HCT116 (cell line): ENCODE measurements around the gene ACE. TPM values are rescaled to one million over a fixed set of nuclear protein-coding genes. Genes with fewer than 3 reads are reported as not detected.

Source experiments
- ATAC-seq: fragments of 200-7000 bp; cut with Tn5 transposase; 2 replicates; pipeline ENCODE4 v1.9.1; 2020; ENCODE audit warnings: mild to moderate bottlenecking, moderate library complexity
- BruUV-seq: library from RNA; stranded (reverse); fragments of 400-500 nt; replicated peaks from 2 replicates; lab custom pipeline; 2021; lab: Mats Ljungman, UMichigan
- CTCF ChIA-PET: fragments of 300-600 bp; sonication (Branson Sonifier 250); formaldehyde crosslinking; loops from one replicate; lab custom pipeline; 2021; ENCODE audit warnings: antibody characterized with exemption; lab: Charles Lee
- POLR2A ChIA-PET: fragments of 300-600, 350-600 bp; sonication (Branson Sonifier 250); formaldehyde crosslinking; loops from one replicate; lab custom pipeline; 2021; ENCODE audit warnings: antibody characterized with exemption; lab: Charles Lee
- RAD21 ChIA-PET, 2 experiments: fragments of 300-600 bp; sonication (Branson Sonifier 250); formaldehyde crosslinking; loops; one replicate each; lab custom pipeline; 2023; ENCODE audit warnings: low total read pairs in 2 of 2; ENCODE audit not compliant: uncharacterized antibody in 2 of 2, unreplicated experiment in 2 of 2, low non-redundant PET in 1 of 2; lab: Charles Lee
- DNase-seq: peaks from one replicate; pipeline ENCODE4 v3.0.0-alpha.2; 2010; ENCODE audit warnings: low read depth, low spot score
- H2AFZ ChIP-seq: fragments of 200-600 bp; shearing (Covaris generic), sonication (generic); 2 replicates; pipeline ENCODE4 v1.6.1; 2017; ENCODE audit warnings: low read depth, mixed run types, mixed read lengths, antibody characterized with exemption, low read length; ENCODE audit not compliant: poor library complexity, severe bottlenecking
- H3K27ac ChIP-seq: 2 replicates; pipeline ENCODE4 v1.5.1; 2012; ENCODE audit warnings: low read depth, low read length
- H3K27me3 ChIP-seq: fragments of 200-600 bp; sonication (generic); 2 replicates; pipeline ENCODE4 v1.6.1; 2016; ENCODE audit warnings: mixed run types, low read length, mixed read lengths; ENCODE audit not compliant: insufficient read depth
- H3K36me3 ChIP-seq, 2 experiments: fragments of 200-500 bp in 1 of 2; fragments of 200-600 bp in 1 of 2; sonication (Bioruptor generic) in 1 of 2; sonication (generic) in 1 of 2; 2 replicates each; pipeline versions ENCODE4 v1.5.1 to v1.6.1; 2014 to 2016; ENCODE audit warnings: low read length in 2 of 2, inconsistent platforms in 1 of 2, mixed read lengths in 1 of 2, mixed run types in 1 of 2; ENCODE audit not compliant: insufficient read depth in 2 of 2, control insufficient read depth in 1 of 2
- H3K4me1 ChIP-seq, 2 experiments: fragments of 200-600 bp in 1 of 2; sonication (generic) in 1 of 2; 2 replicates each; pipeline versions ENCODE4 v1.5.1 to v1.6.1; 2012 to 2017; ENCODE audit warnings: low read length in 2 of 2, inconsistent platforms in 1 of 2, mild to moderate bottlenecking in 1 of 2, mixed read lengths in 1 of 2, mixed run types in 1 of 2, moderate library complexity in 1 of 2; ENCODE audit not compliant: insufficient read depth in 2 of 2, control insufficient read depth in 1 of 2
- H3K4me2 ChIP-seq: fragments of 200-600 bp; sonication (generic); 2 replicates; pipeline ENCODE4 v1.6.1; 2017; ENCODE audit warnings: mixed run types, low read length, mixed read lengths
- H3K4me3 ChIP-seq, 2 experiments: fragments of 200-600 bp in 1 of 2; sonication (generic) in 1 of 2; replicated peaks in 1 of 2; 2 replicates each; pipeline ENCODE4 v1.5.1; 2011 to 2016; ENCODE audit warnings: low read length in 2 of 2, control low read depth in 1 of 2, low read depth in 1 of 2, mild to moderate bottlenecking in 1 of 2, mixed read lengths in 1 of 2, mixed run types in 1 of 2
- H3K79me2 ChIP-seq: fragments of 200-600 bp; sonication (generic); 2 replicates; pipeline ENCODE4 v1.6.1; 2017; ENCODE audit warnings: mild to moderate bottlenecking, mixed run types, low read length, moderate library complexity, mixed read lengths; ENCODE audit not compliant: insufficient read depth
- H3K9ac ChIP-seq: fragments of 200-600 bp; sonication (generic); 2 replicates; pipeline ENCODE4 v1.6.1; 2016; ENCODE audit warnings: low read length, mixed read lengths
- H3K9me2 ChIP-seq: fragments of 200-600 bp; sonication (generic), shearing (Covaris generic); 2 replicates; pipeline ENCODE4 v1.6.1; 2017; ENCODE audit warnings: mixed run types, mild to moderate bottlenecking, moderate library complexity; ENCODE audit not compliant: insufficient read depth
- H3K9me3 ChIP-seq, 2 experiments: fragments of 200-500 bp in 1 of 2; fragments of 200-600 bp in 1 of 2; sonication (Bioruptor generic) in 1 of 2; sonication (generic) in 1 of 2; 2 replicates each; pipeline ENCODE4 v1.6.1; 2014 to 2017; ENCODE audit warnings: low read length in 2 of 2, mixed read lengths in 2 of 2, inconsistent platforms in 1 of 2, low read depth in 1 of 2, mild to moderate bottlenecking in 1 of 2, mixed run types in 1 of 2, moderate library complexity in 1 of 2; ENCODE audit not compliant: control insufficient read depth in 1 of 2, insufficient read depth in 1 of 2
- H4K20me1 ChIP-seq: fragments of 200-600 bp; sonication (generic), shearing (Covaris generic); 2 replicates; pipeline ENCODE4 v1.6.1; 2017; ENCODE audit warnings: mixed run types, mild to moderate bottlenecking, moderate library complexity; ENCODE audit not compliant: insufficient read depth
- ATF3 ChIP-seq: IDR thresholded peaks from 2 replicates; pipeline ENCODE4 v1.6.1; 2012
- CEBPB ChIP-seq: IDR thresholded peaks from 2 replicates; pipeline ENCODE4 v1.6.1; 2012; ENCODE audit warnings: low read depth
- EZH2 ChIP-seq: fragments of 200-600 bp; sonication (generic); IDR thresholded peaks from 2 replicates; pipeline ENCODE4 v1.6.1; 2017; ENCODE audit warnings: antibody characterized with exemption, mixed run types
- EZH2phosphoT487 ChIP-seq: fragments of 200-600 bp; IDR thresholded peaks from 2 replicates; pipeline ENCODE4 v1.6.1; 2018; ENCODE audit warnings: antibody characterized with exemption, borderline replicate concordance
- MAX ChIP-seq: IDR thresholded peaks from 2 replicates; pipeline ENCODE4 v1.6.1; 2012
- POLR2AphosphoS5 ChIP-seq: IDR thresholded peaks from 2 replicates; pipeline ENCODE4 v1.6.1; 2011; ENCODE audit warnings: mild to moderate bottlenecking, low read depth, low read length, moderate library complexity
- REST ChIP-seq: IDR thresholded peaks from 2 replicates; pipeline ENCODE4 v1.6.1; 2012; ENCODE audit warnings: low read depth
- SIN3A ChIP-seq: IDR thresholded peaks from 2 replicates; pipeline ENCODE4 v1.6.1; 2012; ENCODE audit warnings: low read depth
- YY1 ChIP-seq: IDR thresholded peaks from 2 replicates; pipeline ENCODE4 v1.6.1; 2011; ENCODE audit warnings: low read length, low read depth, moderate library complexity, mild to moderate bottlenecking; ENCODE audit not compliant: insufficient replicate concordance; ENCODE audit errors: extremely low read depth
- ZFX ChIP-seq: fragments of 450-650 bp; IDR thresholded peaks from 2 replicates; pipeline ENCODE4 v1.6.1; 2017
- intact Hi-C: fragments of 100-400 bp; cut with micrococcal nuclease; formaldehyde crosslinking; loops from 2 replicates; pipeline ENCODE4 v1.10.0; 2022
- total RNA-seq: library from RNA; stranded (reverse); gene quantifications from one replicate; pipeline ENCODE4 v1.2.1, GENCODE V29; 2021; ENCODE audit not compliant: unreplicated experiment
- TF ChIP-seq, protein P1 (sequence below): IDR thresholded peaks from 2 replicates; pipeline ENCODE4 v1.6.1; 2011; ENCODE audit warnings: mild to moderate bottlenecking, low read length, moderate library complexity; ENCODE audit not compliant: insufficient replicate concordance; ENCODE audit errors: extremely low read depth

ACE gene
- total RNA-seq, 1 experiment from 2014 or later: 7.7 TPM

DNA sequence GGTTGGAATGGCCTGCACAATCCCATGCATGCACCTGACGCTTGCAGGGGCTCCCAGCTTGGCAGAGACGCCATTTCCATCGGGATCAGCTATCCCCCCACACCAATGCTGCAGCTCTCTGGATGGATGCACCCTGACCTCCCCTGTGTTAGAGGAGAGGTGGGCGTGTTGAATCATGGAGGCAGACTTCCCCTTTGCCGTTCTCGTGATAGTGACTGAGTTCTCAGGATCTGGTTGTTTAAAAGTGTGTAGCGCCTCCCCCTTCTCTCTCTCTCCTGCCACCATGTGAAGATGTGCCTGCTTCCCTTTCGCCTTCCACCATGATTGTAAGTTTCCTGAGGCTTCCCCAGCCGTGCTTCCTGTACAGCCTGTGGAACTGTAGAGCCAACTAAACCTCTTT is 28.5 kb downstream of the ACE start:
- no peak overlapping the region for H2AFZ ChIP-seq
- H3K27me3 ChIP-seq: peaks cover 29% of the 10 kb centered on the region
- ATAC-seq (no peak), DNase-seq (no peak)
- ChIA-PET POLR2A (no interaction called here), CTCF (no interaction called here), RAD21 (no interaction called here)
- peaks cover 0 to 8% of the 10 kb centered on the region in 2 experiments; a peak in 1 of 4 replicates for H3K9me3 ChIP-seq
- no peaks in the 10 kb centered on the region for H3K79me2 ChIP-seq
- no peak overlapping the region for H3K27ac ChIP-seq
- TF ChIP-seq, protein P1, sequence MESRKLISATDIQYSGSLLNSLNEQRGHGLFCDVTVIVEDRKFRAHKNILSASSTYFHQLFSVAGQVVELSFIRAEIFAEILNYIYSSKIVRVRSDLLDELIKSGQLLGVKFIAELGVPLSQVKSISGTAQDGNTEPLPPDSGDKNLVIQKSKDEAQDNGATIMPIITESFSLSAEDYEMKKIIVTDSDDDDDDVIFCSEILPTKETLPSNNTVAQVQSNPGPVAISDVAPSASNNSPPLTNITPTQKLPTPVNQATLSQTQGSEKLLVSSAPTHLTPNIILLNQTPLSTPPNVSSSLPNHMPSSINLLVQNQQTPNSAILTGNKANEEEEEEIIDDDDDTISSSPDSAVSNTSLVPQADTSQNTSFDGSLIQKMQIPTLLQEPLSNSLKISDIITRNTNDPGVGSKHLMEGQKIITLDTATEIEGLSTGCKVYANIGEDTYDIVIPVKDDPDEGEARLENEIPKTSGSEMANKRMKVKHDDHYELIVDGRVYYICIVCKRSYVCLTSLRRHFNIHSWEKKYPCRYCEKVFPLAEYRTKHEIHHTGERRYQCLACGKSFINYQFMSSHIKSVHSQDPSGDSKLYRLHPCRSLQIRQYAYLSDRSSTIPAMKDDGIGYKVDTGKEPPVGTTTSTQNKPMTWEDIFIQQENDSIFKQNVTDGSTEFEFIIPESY: no peak
- TF ChIP-seq SIN3A (no peak), EZH2 (no peak), ATF3 (no peak)
- no peak overlapping the region for H3K4me3 ChIP-seq
- BruUV-seq: no TSS peak
- H3K4me1 ChIP-seq: no peaks in the 10 kb centered on the region
- H3K36me3 ChIP-seq: no peaks in the 10 kb centered on the region
- H3K9ac ChIP-seq: no peak overlapping the region
- intact Hi-C loops: no loop called here
- no peaks in the 10 kb centered on the region for H4K20me1 ChIP-seq
- H3K9me2 ChIP-seq: no peaks in the 10 kb centered on the region
- no peak overlapping the region for H3K4me2 ChIP-seq

- H3K36me3 ChIP-seq: no peaks in the 10 kb centered on the region
- TF ChIP-seq POLR2AphosphoS5 (no peak), CEBPB (no peak), EZH2phosphoT487 (no peak), MAX (no peak), REST (no peak), ZFX (no peak), YY1 (no peak)
- TF ChIP-seq, protein P1: no peak
- ATAC-seq (no peak), DNase-seq (no peak)
- RAD21 ChIA-PET: no interaction called here
- no peak overlapping the region for H3K4me3 ChIP-seq
- no peaks in the 10 kb centered on the region for H4K20me1 ChIP-seq
- H3K27me3 ChIP-seq: peaks cover 25% of the 10 kb centered on the region
- H2AFZ ChIP-seq: no peak overlapping the region
- no peaks in the 10 kb centered on the region for H3K4me1 ChIP-seq
- H3K9me3 ChIP-seq: peaks cover 0 to 8% of the 10 kb centered on the region in 2 experiments; a peak in 1 of 4 replicates
- no peaks in the 10 kb centered on the region for H3K79me2 ChIP-seq
- CTCF ChIA-PET: no interaction called here
- H3K4me2 ChIP-seq: no peak overlapping the region
- no peaks in the 10 kb centered on the region for H3K9me2 ChIP-seq
- no TSS peak for BruUV-seq
- no peak overlapping the region for H3K27ac ChIP-seq
- POLR2A ChIA-PET: no interaction called here
- no peak overlapping the region for H3K9ac ChIP-seq
- intact Hi-C loops: no loop called here
Observed at GRCh38 chr17:63506627-63507026, 29.8 kb downstream of the ACE start.
